Lower lobe of right lung (tissue), 2 donors: ENCODE results near the gene SSC4D. TPM values are rescaled to one million over a fixed set of nuclear protein-coding genes. Genes with fewer than 3 reads are reported as not detected.
"Not testable (repeated sequence)": the region's sequence is repeated elsewhere in the genome, so short reads cannot be mapped to it uniquely, and the experiment has no call there.

Experiments
- ATAC-seq, 2 donors: fragments of 200-7000 bp; cut with Tn5 transposase; one replicate each; pipeline ENCODE4 v1.9.1; 2020 to 2022; ENCODE audit warnings: mild to moderate bottlenecking in 2 of 2, moderate library complexity in 2 of 2
- DNase-seq: peaks from one replicate; pipeline ENCODE4 v3.0.0-alpha.2; 2020
- H3K27ac ChIP-seq: fragments of 200-600 bp; one replicate; pipeline ENCODE4 v1.8.0; 2022
- H3K27me3 ChIP-seq: fragments of 200-600 bp; one replicate; pipeline ENCODE4 v1.8.0; 2022; ENCODE audit warnings: low read depth
- H3K36me3 ChIP-seq: fragments of 200-600 bp; one replicate; pipeline ENCODE4 v1.8.0; 2022; ENCODE audit warnings: mild to moderate bottlenecking
- H3K4me1 ChIP-seq: fragments of 200-600 bp; one replicate; pipeline ENCODE4 v1.8.0; 2022
- H3K4me3 ChIP-seq: fragments of 200-600 bp; one replicate; pipeline ENCODE4 v1.8.0; 2022; ENCODE audit warnings: mild to moderate bottlenecking
- H3K9me3 ChIP-seq: fragments of 200-600 bp; one replicate; pipeline ENCODE4 v1.8.0; 2022
- CTCF ChIP-seq: fragments of 200-600 bp; IDR thresholded peaks from one replicate; pipeline ENCODE4 v1.8.0; 2022; ENCODE audit warnings: antibody characterized with exemption, mild to moderate bottlenecking
- intact Hi-C: fragments of 100-400 bp; cut with DNase I; formaldehyde crosslinking; loops from one replicate; pipeline ENCODE4 v1.11.0; 2022
- total RNA-seq: library from RNA; stranded (reverse); fragmentation: NEBNext Ultra II Directional; extraction: Animal tissue kit (Norgen Biotek cat#: 25700); gene quantifications from one replicate; pipeline ENCODE4 v1.2.1, GENCODE V29; 2021
- donor health status: DM: no; HTN: yes; CAD: no; lungs with severe emphysema.

SSC4D gene
- total RNA-seq, 1 donor from 2014 or later = 1.7 TPM

GRCh38 chr7:76403780-76404494 is 5.6 kb downstream of the SSC4D start:
- TF ChIP-seq CTCF = no peak
- Histone ChIP-seq H3K27ac (peak overlapping the region; percentile 24), H3K36me3 (no peaks in the 10 kb centered on the region), H3K4me1 (no peaks in the 10 kb centered on the region), H3K9me3 (no peaks in the 10 kb centered on the region), H3K4me3 (no peak overlapping the region), H3K27me3 (no peaks in the 10 kb centered on the region)
- intact Hi-C loops = no loop called here
- peak; percentile 52 for DNase-seq
- peak; percentile 69 to 70 for ATAC-seq

- DNase-seq, H3K4me1 ChIP-seq, H3K36me3 ChIP-seq, H3K9me3 ChIP-seq, intact Hi-C loops, H3K4me3 ChIP-seq, H3K27me3 ChIP-seq, H3K27ac ChIP-seq: not testable (repeated sequence)
- ATAC-seq = peak; percentile 61
These were observed 6.4 kb downstream of the SSC4D start for GRCh38 chr7:76403097-76403496.

GRCh38 chr7:76400248-76400647 is 9.2 kb downstream of the SSC4D start:
- no peak for TF ChIP-seq CTCF
- ATAC-seq (no peak), DNase-seq (no peak)
- intact Hi-C loops = no loop called here
- peaks cover 14% of the 10 kb centered on the region for H3K4me1 ChIP-seq
- no peaks in the 10 kb centered on the region for H3K9me3 ChIP-seq
- no peak overlapping the region for H3K27ac ChIP-seq
- H3K27me3 ChIP-seq = no peaks in the 10 kb centered on the region
- H3K36me3 ChIP-seq = no peaks in the 10 kb centered on the region
- no peak overlapping the region for H3K4me3 ChIP-seq

DNA sequence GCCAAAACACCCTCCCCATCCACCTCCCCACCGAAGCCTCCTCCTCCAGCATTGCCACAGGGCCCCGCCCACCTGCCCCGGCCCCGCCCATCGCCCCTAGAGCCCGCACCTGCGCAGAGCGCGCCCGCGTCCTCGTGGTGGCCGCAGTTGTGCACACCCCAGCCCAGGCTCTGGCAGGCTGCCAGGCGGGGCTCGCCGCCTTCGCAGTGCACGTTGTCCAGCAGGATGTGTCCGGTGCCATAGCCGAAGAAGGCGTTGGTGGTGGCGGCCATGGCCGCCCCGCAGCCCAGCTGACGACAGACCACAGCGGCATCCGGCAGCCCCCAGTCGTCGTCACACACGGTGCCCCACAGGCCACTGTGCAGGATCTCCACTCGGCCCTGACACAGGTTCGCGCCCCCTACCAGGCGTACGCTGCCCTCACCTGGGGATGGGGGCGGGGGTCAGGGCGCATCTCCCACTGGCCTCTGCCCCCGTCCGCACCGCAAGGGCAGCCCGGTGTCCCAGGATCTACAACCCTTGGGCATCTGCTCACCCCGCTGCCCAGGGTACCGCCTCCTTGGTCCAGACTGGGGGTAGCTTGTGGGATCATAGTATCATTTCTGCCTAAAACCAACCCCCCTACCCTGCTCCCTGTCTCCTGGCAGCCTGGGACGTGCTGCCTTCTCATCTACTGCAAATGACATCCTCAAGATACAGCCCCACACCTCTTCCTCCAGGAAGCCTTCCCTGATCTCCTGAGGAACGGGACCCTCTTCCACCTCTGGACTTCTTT is 11.9 kb downstream of the SSC4D start:
- no peaks in the 10 kb centered on the region for H3K9me3 ChIP-seq
- peak; percentile 89 for DNase-seq
- intact Hi-C loops = no loop called here
- H3K36me3 ChIP-seq = no peaks in the 10 kb centered on the region
- no peaks in the 10 kb centered on the region for H3K27me3 ChIP-seq
- peak; percentile 69 to 71 for ATAC-seq
- TF ChIP-seq CTCF = no peak
- no peak overlapping the region for H3K27ac ChIP-seq
- H3K4me3 ChIP-seq = peak overlapping the region; percentile 56
- H3K4me1 ChIP-seq = peaks cover 18% of the 10 kb centered on the region

- no peak overlapping the region for H3K27ac ChIP-seq
These were observed 12.6 kb downstream of the SSC4D start for GRCh38 chr7:76396864-76397263.

More at GRCh38 chr7:76396864-76397263, 12.6 kb downstream of the SSC4D start:
- DNase-seq (no peak), ATAC-seq (no peak)
- no peaks in the 10 kb centered on the region for H3K27me3 ChIP-seq
- peak overlapping the region; percentile 56 for H3K4me3 ChIP-seq
- no peaks in the 10 kb centered on the region for H3K9me3 ChIP-seq
- H3K4me1 ChIP-seq = peaks cover 21% of the 10 kb centered on the region
- intact Hi-C loops = no loop called here
- no peak for TF ChIP-seq CTCF
- no peaks in the 10 kb centered on the region for H3K36me3 ChIP-seq
